Measurements from ENCODE around the gene PLPPR3. TPM values are rescaled to one million over a fixed set of nuclear protein-coding genes. Genes with fewer than 3 reads are reported as not detected.

PLPPR3 gene
- total RNA-seq, 1 donor from 2014 or later: 46.3 TPM

DNA sequence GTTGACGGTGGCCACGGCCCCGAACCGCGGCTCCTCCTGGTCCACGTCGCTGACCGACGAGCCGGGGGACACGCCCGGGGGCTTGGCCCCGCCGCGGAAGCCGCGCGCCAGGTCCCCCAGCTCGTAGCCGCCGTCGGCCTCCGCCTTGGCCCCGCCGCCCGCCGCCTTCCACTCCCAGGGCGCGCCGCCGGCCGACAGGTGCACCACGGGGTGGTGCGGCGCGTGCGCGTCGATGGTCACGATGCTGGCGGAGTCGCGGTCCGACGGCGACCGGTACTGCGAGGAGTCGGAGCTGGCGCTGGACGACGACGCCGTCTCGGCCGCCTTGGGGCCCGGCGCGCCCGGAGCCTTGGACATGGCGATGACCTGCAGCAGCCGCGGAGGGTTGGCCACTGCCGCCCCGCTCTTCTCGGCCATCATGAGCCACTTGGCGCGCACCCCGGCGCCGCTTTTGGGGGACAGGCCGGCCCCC, 9.0 kb downstream of the PLPPR3 start:
- no peak for DNase-seq (ENCODE audit: low read depth, low spot score)
- H3K27ac Mint-ChIP-seq (ENCODE audit: unreplicated experiment): no peak overlapping the region
- no peak overlapping the region for H3K4me3 Mint-ChIP-seq
- peaks cover 1% of the 10 kb centered on the region for H3K4me1 Mint-ChIP-seq
- TF ChIP-seq, protein P1, sequence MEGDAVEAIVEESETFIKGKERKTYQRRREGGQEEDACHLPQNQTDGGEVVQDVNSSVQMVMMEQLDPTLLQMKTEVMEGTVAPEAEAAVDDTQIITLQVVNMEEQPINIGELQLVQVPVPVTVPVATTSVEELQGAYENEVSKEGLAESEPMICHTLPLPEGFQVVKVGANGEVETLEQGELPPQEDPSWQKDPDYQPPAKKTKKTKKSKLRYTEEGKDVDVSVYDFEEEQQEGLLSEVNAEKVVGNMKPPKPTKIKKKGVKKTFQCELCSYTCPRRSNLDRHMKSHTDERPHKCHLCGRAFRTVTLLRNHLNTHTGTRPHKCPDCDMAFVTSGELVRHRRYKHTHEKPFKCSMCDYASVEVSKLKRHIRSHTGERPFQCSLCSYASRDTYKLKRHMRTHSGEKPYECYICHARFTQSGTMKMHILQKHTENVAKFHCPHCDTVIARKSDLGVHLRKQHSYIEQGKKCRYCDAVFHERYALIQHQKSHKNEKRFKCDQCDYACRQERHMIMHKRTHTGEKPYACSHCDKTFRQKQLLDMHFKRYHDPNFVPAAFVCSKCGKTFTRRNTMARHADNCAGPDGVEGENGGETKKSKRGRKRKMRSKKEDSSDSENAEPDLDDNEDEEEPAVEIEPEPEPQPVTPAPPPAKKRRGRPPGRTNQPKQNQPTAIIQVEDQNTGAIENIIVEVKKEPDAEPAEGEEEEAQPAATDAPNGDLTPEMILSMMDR (conservative IDR thresholded peaks at IDR 0.05): no peak
- H3K9me3 Mint-ChIP-seq: peaks cover 7% of the 10 kb centered on the region
- peaks cover 15% of the 10 kb centered on the region for H3K27me3 Mint-ChIP-seq (ENCODE audit: low read depth)
- H3K36me3 Mint-ChIP-seq (ENCODE audit: low read depth): peaks cover 32% of the 10 kb centered on the region

DNA sequence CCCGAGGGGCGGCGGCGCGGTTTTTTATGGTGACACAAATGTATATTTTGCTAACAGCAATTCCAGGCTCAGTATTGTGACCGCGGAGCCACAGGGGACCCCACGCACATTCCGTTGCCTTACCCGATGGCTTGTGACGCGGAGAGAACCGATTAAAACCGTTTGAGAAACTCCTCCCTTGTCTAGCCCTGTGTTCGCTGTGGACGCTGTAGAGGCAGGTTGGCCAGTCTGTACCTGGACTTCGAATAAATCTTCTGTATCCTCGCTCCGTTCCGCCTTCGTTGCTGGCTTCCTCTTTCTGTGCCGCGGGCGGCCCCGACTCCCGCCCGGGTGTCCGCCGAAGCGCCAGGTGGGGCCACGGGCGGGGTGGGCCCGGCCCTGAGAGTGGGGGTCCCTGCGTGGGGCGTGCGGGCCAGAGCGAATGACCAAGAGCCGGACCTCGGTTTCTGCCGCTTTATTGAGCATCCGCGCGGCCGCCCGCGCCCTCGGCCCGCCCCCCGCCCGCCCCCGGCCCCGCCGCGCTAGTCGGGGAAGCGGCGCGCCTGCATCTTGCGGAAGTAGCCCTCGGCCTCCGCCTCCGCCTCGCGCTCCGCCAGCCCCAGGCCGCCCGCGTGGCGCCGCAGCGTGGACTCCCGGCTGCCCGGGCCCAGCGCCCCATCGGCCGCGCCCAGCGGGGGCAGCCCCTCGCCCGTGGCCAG, 9.6 kb downstream of the PLPPR3 start:
- peak overlapping the region; percentile 38 for H3K4me3 Mint-ChIP-seq
- peaks cover 7% of the 10 kb centered on the region for H3K4me1 Mint-ChIP-seq
- TF ChIP-seq, protein P1 (conservative IDR thresholded peaks at IDR 0.05): no peak
- peaks cover 38% of the 10 kb centered on the region for H3K36me3 Mint-ChIP-seq (ENCODE audit: low read depth)
- peaks cover 20% of the 10 kb centered on the region for H3K27me3 Mint-ChIP-seq (ENCODE audit: low read depth)
- DNase-seq (ENCODE audit: low read depth, low spot score): no peak
- H3K9me3 Mint-ChIP-seq: peaks cover 7% of the 10 kb centered on the region
- H3K27ac Mint-ChIP-seq (ENCODE audit: unreplicated experiment): no peak overlapping the region

GRCh38 chr19:811506-812048, 10.2 kb downstream of the PLPPR3 start:
- TF ChIP-seq, protein P1 (conservative IDR thresholded peaks at IDR 0.05): no peak
- Mint-ChIP-seq H3K36me3 (ENCODE audit: low read depth) (peaks cover 40% of the 10 kb centered on the region), H3K27me3 (ENCODE audit: low read depth) (peaks cover 21% of the 10 kb centered on the region), H3K9me3 (peaks cover 6% of the 10 kb centered on the region), H3K4me3 (peak overlapping the region; percentile 38), H3K27ac (ENCODE audit: unreplicated experiment) (no peak overlapping the region), H3K4me1 (peaks cover 7% of the 10 kb centered on the region)
- DNase-seq (ENCODE audit: low read depth, low spot score): no peak

DNA sequence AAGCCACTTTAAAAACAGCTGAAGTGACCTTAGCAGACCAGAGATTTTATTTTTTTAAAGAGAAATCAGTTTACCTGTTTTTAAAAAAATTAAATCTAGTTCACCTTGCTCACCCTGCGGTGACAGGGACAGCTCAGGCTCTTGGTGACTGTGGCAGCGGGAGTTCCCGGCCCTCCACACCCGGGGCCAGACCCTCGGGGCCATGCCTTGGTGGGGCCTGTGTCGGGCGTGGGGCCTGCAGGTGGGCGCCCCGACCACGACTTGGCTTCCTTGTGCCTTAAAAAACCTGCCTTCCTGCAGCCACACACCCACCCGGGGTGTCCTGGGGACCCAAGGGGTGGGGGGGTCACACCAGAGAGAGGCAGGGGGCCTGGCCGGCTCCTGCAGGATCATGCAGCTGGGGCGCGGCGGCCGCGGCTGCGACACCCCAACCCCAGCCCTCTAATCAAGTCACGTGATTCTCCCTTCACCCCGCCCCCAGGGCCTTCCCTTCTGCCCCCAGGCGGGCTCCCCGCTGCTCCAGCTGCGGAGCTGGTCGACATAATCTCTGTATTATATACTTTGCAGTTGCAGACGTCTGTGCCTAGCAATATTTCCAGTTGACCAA, 10.8 kb downstream of the PLPPR3 start:
- Mint-ChIP-seq H3K36me3 (ENCODE audit: low read depth) (peaks cover 36% of the 10 kb centered on the region), H3K27ac (ENCODE audit: unreplicated experiment) (no peak overlapping the region), H3K9me3 (peaks cover 3% of the 10 kb centered on the region), H3K4me1 (peaks cover 7% of the 10 kb centered on the region), H3K27me3 (ENCODE audit: low read depth) (peaks cover 21% of the 10 kb centered on the region), H3K4me3 (peak overlapping the region; percentile 51)
- no peak for DNase-seq (ENCODE audit: low read depth, low spot score)
- TF ChIP-seq, protein P1 (conservative IDR thresholded peaks at IDR 0.05): no peak

- DNase-seq (ENCODE audit: low read depth, low spot score): no peak
- H3K4me3 Mint-ChIP-seq: peak overlapping the region; percentile 51
- peaks cover 32% of the 10 kb centered on the region for H3K36me3 Mint-ChIP-seq (ENCODE audit: low read depth)
- peaks cover 18% of the 10 kb centered on the region for H3K27me3 Mint-ChIP-seq (ENCODE audit: low read depth)
- peaks cover 7% of the 10 kb centered on the region for H3K4me1 Mint-ChIP-seq
- TF ChIP-seq, protein P1 (conservative IDR thresholded peaks at IDR 0.05): no peak
- no peaks in the 10 kb centered on the region for H3K9me3 Mint-ChIP-seq
- no peak overlapping the region for H3K27ac Mint-ChIP-seq (ENCODE audit: unreplicated experiment)
Measured at GRCh38 chr19:810077-810855, 11.5 kb downstream of the PLPPR3 start.

All from neural crest cell (in vitro differentiated cells).